Stimulated activated CD8-positive, alpha-beta memory T cell treated with anti-CD3 and anti-CD28 coated beads, Interleukin-15, amount 100 ng/mL, for 1 hour (primary cell): ENCODE results near the gene PSMD13.
"Not testable (repeated sequence)": the region's sequence is repeated elsewhere in the genome, so short reads cannot be mapped to it uniquely, and the experiment has no call there.

Experiments
- DNase-seq: peaks from one replicate; pipeline ENCODE4 v3.0.0-alpha.2; 2020; ENCODE audit warnings: low read depth

The PSMD13 gene

GRCh38 chr11:218815-219593 is 17.8 kb upstream of the PSMD13 start:
- no peak for DNase-seq

GRCh38 chr11:220641-221215 is 16.0 kb upstream of the PSMD13 start:
- not testable (repeated sequence) for DNase-seq

- no peak for DNase-seq
Observed at GRCh38 chr11:221539-221938, 15.2 kb upstream of the PSMD13 start.

- no peak for DNase-seq
Observed at GRCh38 chr11:221998-222789, 14.6 kb upstream of the PSMD13 start.

- no peak for DNase-seq
Observed at GRCh38 chr11:223026-223789, 13.6 kb upstream of the PSMD13 start.

GRCh38 chr11:223884-224283 is 12.9 kb upstream of the PSMD13 start:
- no peak for DNase-seq

GRCh38 chr11:224424-224823 is 12.4 kb upstream of the PSMD13 start:
- DNase-seq = no peak

GRCh38 chr11:225734-226453 is 10.9 kb upstream of the PSMD13 start:
- DNase-seq = no peak

- DNase-seq = no peak
Observed at GRCh38 chr11:227824-228379, 8.9 kb upstream of the PSMD13 start.

GRCh38 chr11:230431-230830 is 6.3 kb upstream of the PSMD13 start:
- no peak for DNase-seq

- DNase-seq = no peak
Observed at GRCh38 chr11:232783-233565, 3.8 kb upstream of the PSMD13 start.

GRCh38 chr11:235180-235579 is 1.6 kb upstream of the PSMD13 start:
- no peak for DNase-seq

- DNase-seq = peak; percentile 27
Observed at GRCh38 chr11:235609-235996, 1.2 kb upstream of the PSMD13 start.

GRCh38 chr11:235997-236773 is 591 bp upstream of the PSMD13 start, which contains the start of gene SIRT3:
TSS of gene SIRT3 (minus strand) at chr11:236342. CDS start at chr11:236328, 14 bp downstream.
- DNase-seq = peak; percentile 67

GRCh38 chr11:238346-238745 is 1.6 kb downstream of the PSMD13 start:
- not testable (repeated sequence) for DNase-seq

GRCh38 chr11:240315-240714 is 3.5 kb downstream of the PSMD13 start:
- no peak for DNase-seq

GRCh38 chr11:241634-242033 is 4.9 kb downstream of the PSMD13 start:
- no peak for DNase-seq

GRCh38 chr11:244376-244775 is 7.6 kb downstream of the PSMD13 start:
- DNase-seq = no peak

GRCh38 chr11:249062-249461 is 12.3 kb downstream of the PSMD13 start:
- no peak for DNase-seq

GRCh38 chr11:250274-250673 is 13.5 kb downstream of the PSMD13 start:
- DNase-seq = no peak
